Effector memory CD4-positive, alpha-beta T cell (primary cell): ENCODE data around the gene H2AZ2.

Source experiments
- DNase-seq, 3 donors: peaks; one replicate each; pipeline ENCODE4 v3.0.0-alpha.2; 2020
- H3K27ac ChIP-seq: 2 replicates; pipeline ENCODE4 v1.7.0; 2013; ENCODE audit warnings: mild to moderate bottlenecking, low read length, moderate library complexity; ENCODE audit not compliant: insufficient read depth, poor library complexity, severe bottlenecking
- H3K27me3 ChIP-seq: replicated peaks from 2 replicates; pipeline ENCODE4 v1.7.0; 2013; ENCODE audit warnings: mild to moderate bottlenecking, low read length; ENCODE audit not compliant: insufficient read depth, control insufficient read depth, poor library complexity, severe bottlenecking
- H3K36me3 ChIP-seq: 2 replicates; pipeline ENCODE4 v1.7.0; 2013; ENCODE audit warnings: mild to moderate bottlenecking, low read length, moderate library complexity; ENCODE audit not compliant: control insufficient read depth, insufficient read depth
- H3K4me1 ChIP-seq: 2 replicates; pipeline ENCODE4 v1.7.0; 2013; ENCODE audit warnings: low read length, mild to moderate bottlenecking; ENCODE audit not compliant: control insufficient read depth, insufficient read depth, poor library complexity, severe bottlenecking
- H3K4me3 ChIP-seq: 2 replicates; pipeline ENCODE4 v1.7.0; 2013; ENCODE audit warnings: low read length, low read depth, mild to moderate bottlenecking; ENCODE audit not compliant: insufficient read depth, poor library complexity, severe bottlenecking
- H3K9me3 ChIP-seq: 2 replicates; pipeline ENCODE4 v1.7.0; 2013; ENCODE audit warnings: mild to moderate bottlenecking, low read length, moderate library complexity; ENCODE audit not compliant: control insufficient read depth

The H2AZ2 gene

GRCh38 chr7:44884621-44885393 is 36.9 kb upstream of the H2AZ2 start:
- no peaks in the 10 kb centered on the region for H3K27me3 ChIP-seq
- H3K27ac ChIP-seq, result peak overlapping the region; percentile 88
- peak; percentile 26 to 36 (median 36) for DNase-seq
- no peaks in the 10 kb centered on the region for H3K36me3 ChIP-seq
- peak overlapping the region; percentile 61 for H3K4me3 ChIP-seq
- no peaks in the 10 kb centered on the region for H3K9me3 ChIP-seq
- peaks cover 19% of the 10 kb centered on the region for H3K4me1 ChIP-seq

- H3K27ac ChIP-seq, result peak overlapping the region; percentile 88
- H3K4me1 ChIP-seq, result peaks cover 19% of the 10 kb centered on the region
- H3K9me3 ChIP-seq, result no peaks in the 10 kb centered on the region
- no peak for DNase-seq
- H3K27me3 ChIP-seq, result no peaks in the 10 kb centered on the region
- H3K4me3 ChIP-seq, result peak overlapping the region; percentile 61
- no peaks in the 10 kb centered on the region for H3K36me3 ChIP-seq
These were observed 36.2 kb upstream of the H2AZ2 start for GRCh38 chr7:44883961-44884620.

GRCh38 chr7:44882899-44883298 is 35.0 kb upstream of the H2AZ2 start:
- Histone ChIP-seq H3K36me3 (no peaks in the 10 kb centered on the region), H3K9me3 (no peaks in the 10 kb centered on the region), H3K27ac (no peak overlapping the region), H3K4me1 (peaks cover 19% of the 10 kb centered on the region), H3K27me3 (no peaks in the 10 kb centered on the region), H3K4me3 (no peak overlapping the region)
- DNase-seq, result no peak

GRCh38 chr7:44881610-44882009 is 33.7 kb upstream of the H2AZ2 start:
- Histone ChIP-seq H3K4me1 (peaks cover 19% of the 10 kb centered on the region), H3K27ac (no peak overlapping the region), H3K4me3 (no peak overlapping the region)

GRCh38 chr7:44881066-44881600 is 33.2 kb upstream of the H2AZ2 start:
- H3K36me3 ChIP-seq, result no peaks in the 10 kb centered on the region
- H3K27me3 ChIP-seq, result no peaks in the 10 kb centered on the region
- DNase-seq, result no peak
- H3K9me3 ChIP-seq, result no peaks in the 10 kb centered on the region
- peaks cover 19% of the 10 kb centered on the region for H3K4me1 ChIP-seq
- no peak overlapping the region for H3K4me3 ChIP-seq
- no peak overlapping the region for H3K27ac ChIP-seq

More at GRCh38 chr7:44881610-44882009, 33.7 kb upstream of the H2AZ2 start:
- DNase-seq, result no peak
- H3K27me3 ChIP-seq, result no peaks in the 10 kb centered on the region
- H3K9me3 ChIP-seq, result no peaks in the 10 kb centered on the region
- no peaks in the 10 kb centered on the region for H3K36me3 ChIP-seq

GRCh38 chr7:44880317-44881018 is 32.6 kb upstream of the H2AZ2 start:
- DNase-seq, result no peak
- H3K4me1 ChIP-seq, result peaks cover 19% of the 10 kb centered on the region
- H3K27me3 ChIP-seq, result no peaks in the 10 kb centered on the region
- no peaks in the 10 kb centered on the region for H3K36me3 ChIP-seq
- no peak overlapping the region for H3K4me3 ChIP-seq
- no peak overlapping the region for H3K27ac ChIP-seq
- H3K9me3 ChIP-seq, result no peaks in the 10 kb centered on the region

GRCh38 chr7:44876393-44876792 is 28.5 kb upstream of the H2AZ2 start:
- Histone ChIP-seq H3K4me1 (peaks cover 3% of the 10 kb centered on the region), H3K27me3 (no peaks in the 10 kb centered on the region), H3K27ac (no peak overlapping the region), H3K36me3 (no peaks in the 10 kb centered on the region), H3K4me3 (no peak overlapping the region), H3K9me3 (no peaks in the 10 kb centered on the region)
- no peak for DNase-seq

GRCh38 chr7:44875241-44875640 is 27.4 kb upstream of the H2AZ2 start:
- no peak overlapping the region for H3K27ac ChIP-seq
- H3K36me3 ChIP-seq, result no peaks in the 10 kb centered on the region
- DNase-seq, result no peak

GRCh38 chr7:44872787-44873186 is 24.9 kb upstream of the H2AZ2 start:
- H3K4me1 ChIP-seq, result no peaks in the 10 kb centered on the region

More at GRCh38 chr7:44875241-44875640, 27.4 kb upstream of the H2AZ2 start:
- H3K27me3 ChIP-seq, result no peaks in the 10 kb centered on the region
- no peaks in the 10 kb centered on the region for H3K4me1 ChIP-seq
- no peak overlapping the region for H3K4me3 ChIP-seq
- H3K9me3 ChIP-seq, result no peaks in the 10 kb centered on the region

More at GRCh38 chr7:44872787-44873186, 24.9 kb upstream of the H2AZ2 start:
- no peaks in the 10 kb centered on the region for H3K36me3 ChIP-seq
- no peak overlapping the region for H3K27ac ChIP-seq
- no peaks in the 10 kb centered on the region for H3K27me3 ChIP-seq
- no peaks in the 10 kb centered on the region for H3K9me3 ChIP-seq
- no peak for DNase-seq
- no peak overlapping the region for H3K4me3 ChIP-seq
